MV-4-11 (cell line): ENCODE measurements around the gene B3GAT1.
A peak's percentile ranks its signal among the peaks of the same experiment; 100 is the strongest.
"Not testable (repeated sequence)": the region's sequence is repeated elsewhere in the genome, so short reads cannot be mapped to it uniquely, and the experiment has no call there.

Experiments
- DNase-seq: peaks from one replicate; lab custom pipeline; 2025; lab: John Stamatoyannopoulos, UW

B3GAT1 gene

DNA sequence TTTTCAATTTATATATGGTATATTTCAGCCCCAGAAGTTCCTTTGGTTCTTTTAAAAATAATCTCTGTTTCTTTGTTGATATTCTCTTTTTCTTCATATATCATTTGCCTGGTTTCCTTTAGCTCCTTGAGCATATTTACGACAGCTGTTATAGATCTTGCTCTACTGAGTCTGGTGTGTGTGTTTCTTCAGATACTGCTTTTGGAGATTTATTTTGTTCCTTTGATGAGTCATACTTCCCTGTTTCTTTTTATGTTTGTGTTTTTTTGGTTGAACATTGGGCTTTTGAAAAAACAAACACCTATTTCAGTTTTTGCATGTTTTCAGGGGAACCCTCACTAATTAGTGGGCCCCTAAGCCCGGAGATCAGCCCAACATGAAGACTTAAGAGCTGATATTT, 56.9 kb downstream of the B3GAT1 start:
- DNase-seq, result no peak

DNA sequence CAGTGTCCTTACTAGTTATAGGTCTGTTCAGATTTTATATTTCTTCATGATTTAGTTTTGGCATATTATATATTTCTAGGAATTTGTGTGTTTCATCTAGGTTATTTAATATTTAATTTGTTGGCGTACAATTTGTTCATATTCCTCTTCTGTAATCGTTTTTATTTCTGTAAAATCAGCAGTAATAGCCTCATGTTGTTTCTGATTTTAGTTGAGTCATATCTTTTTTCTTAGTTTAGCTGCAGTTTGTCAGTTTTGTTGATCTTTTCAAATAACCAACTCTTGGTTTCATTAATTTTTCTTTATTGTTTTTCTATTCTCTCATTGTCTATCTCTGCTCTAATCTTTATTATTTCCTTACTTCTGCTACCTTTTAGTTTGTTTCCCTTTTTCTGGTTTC, 59.9 kb downstream of the B3GAT1 start:
- DNase-seq, result no peak

DNA sequence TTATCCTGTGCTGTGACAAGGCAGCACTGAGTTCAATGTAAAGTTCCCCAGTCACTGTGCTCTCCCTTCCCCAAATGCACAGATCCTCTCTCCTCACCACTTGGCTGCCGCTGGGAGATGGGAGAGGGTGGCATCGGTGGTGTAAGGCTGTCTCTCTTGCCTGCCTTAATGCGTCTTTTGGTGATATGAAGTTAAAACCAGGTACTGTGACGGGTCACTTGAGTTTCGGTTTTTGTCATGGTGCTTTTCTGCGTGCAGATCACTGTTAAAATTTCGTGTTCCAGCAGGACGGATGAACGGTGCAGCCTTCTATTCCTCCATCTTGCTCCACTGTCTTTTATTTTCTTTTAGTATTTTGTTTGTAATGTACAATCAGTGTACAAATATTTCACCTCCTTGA, 61.7 kb downstream of the B3GAT1 start:
- no peak for DNase-seq

DNA sequence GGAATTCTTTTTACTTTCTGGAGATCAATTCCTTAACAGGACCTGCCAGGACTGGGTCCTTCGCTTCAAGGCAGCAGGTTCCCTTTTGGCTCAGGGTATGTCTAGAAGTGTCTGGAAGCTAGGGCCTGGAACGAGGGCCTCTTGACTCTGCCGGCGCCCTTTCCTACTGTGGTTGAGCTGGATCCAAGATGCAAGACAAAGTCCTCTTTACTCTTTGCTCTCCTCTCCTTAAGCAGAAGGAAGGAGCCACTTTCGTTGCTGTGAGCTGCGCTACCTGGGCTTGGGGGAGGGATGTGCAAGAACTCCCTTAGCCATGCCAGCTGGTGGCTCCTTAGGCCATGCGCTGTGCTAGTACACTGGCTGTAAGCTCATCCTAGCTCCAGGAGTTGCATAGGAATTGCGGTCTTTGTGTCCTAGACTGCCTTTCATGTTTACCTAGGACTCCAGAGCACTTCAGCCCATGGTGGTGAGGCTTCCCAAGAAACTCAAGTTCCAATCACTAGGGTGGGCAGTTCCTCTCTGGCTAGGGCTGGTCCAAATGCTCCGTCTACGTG, 62.2 kb downstream of the B3GAT1 start:
- DNase-seq, result no peak

DNA sequence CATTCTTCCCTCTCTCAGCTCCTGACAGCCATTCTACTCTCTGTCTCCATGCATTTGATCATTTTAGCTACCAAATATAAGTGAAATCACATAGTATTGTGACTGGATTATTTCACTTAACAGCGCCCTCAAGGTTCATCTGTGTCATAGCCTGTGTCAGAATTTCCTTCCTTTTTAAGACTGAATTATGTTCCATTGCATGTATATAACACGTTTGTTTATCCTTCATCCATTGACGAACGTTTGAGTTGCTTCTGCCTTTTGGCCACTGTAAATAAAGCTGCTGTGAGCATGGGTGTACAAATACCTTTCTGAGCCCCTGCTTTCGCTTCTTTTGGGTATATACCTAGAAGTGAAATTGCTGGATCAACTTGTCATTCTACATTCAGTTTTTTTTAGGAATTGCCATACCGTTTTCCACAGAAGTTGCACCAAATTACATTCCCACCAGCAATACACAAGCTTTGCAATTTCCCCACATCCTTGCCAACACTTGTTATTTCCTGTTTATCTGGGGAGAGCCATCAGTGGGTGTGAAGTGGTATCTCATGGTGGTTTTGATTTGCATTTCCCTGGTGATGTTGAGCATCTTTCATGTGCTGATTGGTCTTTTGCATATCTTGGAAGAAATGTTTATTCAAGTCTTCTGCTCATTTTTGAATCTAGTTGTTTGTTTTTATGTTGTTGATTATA, 62.8 kb downstream of the B3GAT1 start:
- no peak for DNase-seq

DNA sequence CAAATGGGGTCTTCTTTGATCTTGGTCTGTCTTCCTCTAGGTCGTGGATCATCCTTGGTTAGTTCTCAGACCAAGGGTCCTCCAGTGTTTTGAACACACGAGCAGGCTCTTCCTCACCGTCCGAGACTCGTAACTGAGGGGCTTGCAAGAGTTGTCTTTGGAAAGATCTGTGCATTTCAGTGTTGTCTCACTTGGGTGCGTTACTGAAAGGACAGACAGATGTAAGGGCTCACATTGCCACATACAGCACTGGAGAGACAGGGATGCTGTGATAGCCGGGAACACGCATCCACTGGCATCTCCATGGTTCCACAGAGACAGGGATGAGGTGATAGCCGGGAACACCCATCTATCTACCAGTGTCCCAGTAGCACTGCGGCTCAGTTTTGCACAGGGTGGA, 64.6 kb downstream of the B3GAT1 start:
- no peak for DNase-seq

DNA sequence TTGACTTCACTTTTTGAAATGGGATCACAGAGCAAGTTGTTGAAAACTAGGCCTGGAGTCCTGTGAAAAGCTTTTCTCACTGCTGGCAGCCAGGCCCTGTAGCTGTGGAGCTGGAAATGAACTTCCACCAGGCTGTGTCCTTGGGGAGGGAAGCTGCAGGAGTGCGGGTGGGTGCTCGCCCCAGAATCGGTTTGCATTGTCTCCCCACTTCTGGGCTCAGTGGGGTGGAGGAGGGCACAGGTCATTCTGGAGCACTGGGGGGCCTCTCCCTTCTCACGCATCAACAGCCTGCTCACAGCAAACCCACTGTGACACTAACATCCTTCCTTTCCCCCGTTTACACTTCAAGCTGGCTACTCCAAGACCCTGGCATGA, 65.1 kb downstream of the B3GAT1 start:
- DNase-seq, result no peak

DNA sequence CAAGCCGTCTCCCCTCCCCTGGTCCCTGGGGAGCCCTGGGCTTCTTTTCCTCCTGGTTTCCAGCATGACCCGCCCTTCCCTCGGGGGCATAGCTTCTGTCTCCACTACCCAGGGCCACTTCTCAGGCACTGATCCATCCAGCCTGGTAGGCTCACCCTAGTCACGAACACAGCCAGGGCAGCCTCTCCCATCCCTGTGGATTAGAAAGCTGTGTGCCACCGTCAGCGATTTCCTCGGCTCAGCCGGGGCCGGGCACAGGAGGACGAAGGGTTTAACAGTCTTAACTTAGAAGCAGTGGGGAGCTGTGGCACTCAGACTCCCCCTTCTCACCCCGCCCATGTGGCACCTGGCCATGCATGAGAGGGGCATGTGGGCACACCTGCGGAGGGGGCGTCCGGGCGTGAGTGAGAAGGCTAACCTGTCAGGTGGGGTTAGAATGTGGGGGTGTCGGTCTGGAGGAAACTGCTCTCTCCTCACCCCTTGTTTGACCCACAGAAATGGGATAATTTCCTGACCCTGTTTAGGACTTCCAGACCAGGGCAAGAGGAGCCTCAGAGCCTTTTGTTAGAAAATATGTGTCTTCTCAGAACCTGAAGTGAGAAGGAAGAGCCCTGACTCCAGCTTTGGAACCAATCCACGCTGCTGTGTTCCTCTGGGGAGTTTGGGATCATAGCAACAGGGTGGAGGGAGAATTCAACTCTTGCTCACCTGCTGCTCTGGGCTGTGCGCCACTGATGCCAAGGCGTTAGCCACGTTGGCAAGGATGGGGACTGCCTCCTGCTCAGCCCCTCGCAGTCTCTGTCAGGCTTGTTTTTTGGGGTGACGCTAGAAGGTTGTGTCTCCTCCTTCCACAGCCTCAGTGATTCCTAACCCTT, 65.7 kb downstream of the B3GAT1 start:
- DNase-seq, result no peak

DNA sequence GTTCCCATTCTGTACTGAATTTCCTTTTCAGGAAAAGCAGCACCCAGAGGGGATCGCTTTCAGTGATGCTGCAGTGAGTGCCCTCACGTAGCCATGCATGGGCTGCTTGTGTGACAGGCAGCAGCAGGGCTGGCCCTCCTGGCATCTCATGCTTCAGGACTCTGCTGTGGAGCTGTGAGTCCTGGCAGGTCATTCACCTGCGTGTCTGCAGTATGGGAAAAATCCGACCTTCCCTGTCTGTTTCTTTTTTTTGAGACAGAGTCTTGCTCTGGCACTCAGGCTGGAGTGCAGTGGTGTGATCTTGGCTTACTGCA, 66.8 kb downstream of the B3GAT1 start:
- DNase-seq, result no peak

DNA sequence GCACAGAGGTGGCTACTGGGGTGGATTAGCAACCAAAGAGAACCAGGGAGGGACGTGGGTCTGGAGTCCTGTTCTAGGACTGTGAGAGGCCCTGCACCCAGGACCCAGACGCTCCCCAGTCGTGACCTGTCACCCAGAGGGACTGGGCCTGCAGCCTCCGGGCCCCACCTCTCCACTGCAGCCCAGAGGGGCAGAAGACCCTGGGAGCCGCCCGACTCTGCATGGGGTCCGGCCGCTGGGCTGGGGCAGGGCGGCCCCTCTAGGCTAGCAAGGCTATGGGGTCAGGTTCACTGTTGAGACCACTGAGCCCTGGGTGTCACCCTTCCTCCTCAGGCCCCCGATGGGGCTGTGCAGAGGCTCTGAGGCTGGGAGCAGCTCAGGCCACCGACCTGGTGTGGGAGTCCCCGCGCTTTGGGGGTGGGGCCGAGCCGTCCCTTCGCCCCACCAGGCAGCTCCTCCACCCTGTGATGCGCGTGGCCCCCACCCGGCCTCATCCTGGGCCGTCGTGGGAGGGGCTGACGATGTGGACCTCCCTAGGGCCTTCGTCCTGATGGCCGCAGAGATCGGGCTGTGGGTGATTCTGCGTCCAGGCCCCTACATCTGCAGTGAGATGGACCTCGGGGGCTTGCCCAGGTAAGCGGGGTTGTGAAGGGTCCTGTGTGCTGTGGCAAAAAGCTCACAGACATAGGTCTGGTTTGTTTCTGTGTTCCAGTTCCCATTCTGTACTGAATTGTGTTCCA, 67.4 kb downstream of the B3GAT1 start:
- DNase-seq, result not testable (repeated sequence)

DNA sequence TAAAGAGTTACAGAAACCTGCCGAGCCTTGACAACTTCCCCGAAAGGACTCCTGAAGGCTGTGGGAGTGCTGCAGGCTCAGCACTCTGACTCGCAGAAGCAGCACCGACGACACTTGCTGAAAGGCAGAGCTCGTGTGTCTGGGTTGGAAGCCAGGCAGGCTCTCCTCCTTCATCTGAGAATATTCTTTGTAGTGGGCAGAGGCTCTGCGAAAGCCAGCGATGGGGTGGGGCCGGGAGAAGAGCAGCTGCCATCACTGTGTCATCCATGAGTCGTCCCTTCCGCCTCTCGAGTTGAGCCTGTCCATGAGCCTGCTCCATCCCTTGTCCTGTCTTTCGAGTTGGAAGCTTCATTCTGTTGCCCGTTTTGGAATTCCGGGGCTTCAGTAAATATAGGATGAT, 68.4 kb downstream of the B3GAT1 start:
- DNase-seq, result no peak

DNA sequence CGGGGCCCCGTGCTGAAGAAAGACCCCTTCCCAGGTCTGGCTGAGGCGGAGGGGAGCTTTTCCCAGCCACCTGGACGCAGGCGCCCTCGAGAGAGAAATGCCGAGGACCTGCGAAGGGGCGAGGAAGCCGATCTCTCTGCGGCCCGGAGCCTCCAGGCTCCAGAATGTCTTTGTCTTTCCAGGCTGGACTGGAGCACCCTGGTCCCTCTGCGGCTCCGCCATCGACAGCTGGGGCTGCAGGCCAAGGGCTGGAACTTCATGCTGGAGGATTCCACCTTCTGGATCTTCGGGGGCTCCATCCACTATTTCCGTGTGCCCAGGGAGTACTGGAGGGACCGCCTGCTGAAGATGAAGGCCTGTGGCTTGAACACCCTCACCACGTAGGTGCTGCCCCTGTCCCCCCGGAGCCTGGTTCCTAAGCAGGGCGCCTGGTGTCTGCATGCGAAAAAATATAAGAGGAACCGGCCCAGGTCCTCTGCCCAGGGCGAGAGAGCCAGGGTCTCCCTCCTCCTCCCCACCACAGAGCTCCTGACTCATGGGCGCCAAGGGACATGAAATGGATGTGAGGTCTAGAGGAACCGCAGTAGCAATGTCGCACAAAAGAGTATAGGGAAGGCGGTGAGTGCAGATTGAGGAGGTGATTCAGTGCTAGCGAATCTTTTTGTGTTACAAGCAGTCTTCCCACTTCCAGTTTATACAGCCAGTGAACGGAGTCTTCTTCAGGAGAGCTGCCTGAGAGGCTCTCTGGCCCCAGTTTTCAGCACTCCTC, 69.3 kb downstream of the B3GAT1 start:
- DNase-seq, result no peak

DNA sequence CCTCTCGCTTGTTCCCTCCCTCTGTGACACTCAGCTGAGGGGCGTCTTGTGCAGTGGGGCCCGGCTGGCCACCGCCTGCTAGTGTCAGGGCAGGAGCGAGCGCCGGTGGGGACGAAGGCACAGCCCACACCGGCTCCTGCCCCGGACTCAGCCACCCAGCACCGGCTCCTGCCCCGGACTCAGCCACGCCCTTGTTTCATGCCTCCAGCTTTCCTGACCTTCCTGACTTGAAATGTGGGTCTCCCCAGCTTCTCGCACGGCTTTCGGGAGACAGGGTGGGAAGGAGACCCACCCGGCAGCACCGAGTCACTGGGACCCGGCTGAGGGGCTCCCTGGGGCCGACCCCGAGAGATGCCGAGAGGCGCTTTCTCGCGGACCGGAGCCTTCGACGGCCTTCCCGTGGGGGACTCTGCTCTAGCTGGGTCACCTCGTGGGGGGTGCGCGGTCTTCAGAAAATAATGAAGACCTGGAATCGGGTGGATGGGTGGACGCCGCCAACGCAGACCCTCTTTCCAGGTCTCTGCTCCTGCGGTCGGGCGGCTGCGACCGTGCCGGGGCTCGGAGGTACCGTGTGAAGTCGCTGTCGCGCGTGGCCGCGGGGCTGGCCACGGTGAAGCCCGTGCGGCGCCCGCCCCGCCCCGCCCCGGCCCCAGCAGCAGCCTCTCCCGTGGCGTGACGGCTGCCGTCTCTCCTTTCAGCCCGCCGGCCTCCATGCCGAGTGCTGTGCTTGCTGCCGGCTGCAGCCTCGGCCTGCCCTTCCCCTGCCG, 70.1 kb downstream of the B3GAT1 start:
- no peak for DNase-seq

DNA sequence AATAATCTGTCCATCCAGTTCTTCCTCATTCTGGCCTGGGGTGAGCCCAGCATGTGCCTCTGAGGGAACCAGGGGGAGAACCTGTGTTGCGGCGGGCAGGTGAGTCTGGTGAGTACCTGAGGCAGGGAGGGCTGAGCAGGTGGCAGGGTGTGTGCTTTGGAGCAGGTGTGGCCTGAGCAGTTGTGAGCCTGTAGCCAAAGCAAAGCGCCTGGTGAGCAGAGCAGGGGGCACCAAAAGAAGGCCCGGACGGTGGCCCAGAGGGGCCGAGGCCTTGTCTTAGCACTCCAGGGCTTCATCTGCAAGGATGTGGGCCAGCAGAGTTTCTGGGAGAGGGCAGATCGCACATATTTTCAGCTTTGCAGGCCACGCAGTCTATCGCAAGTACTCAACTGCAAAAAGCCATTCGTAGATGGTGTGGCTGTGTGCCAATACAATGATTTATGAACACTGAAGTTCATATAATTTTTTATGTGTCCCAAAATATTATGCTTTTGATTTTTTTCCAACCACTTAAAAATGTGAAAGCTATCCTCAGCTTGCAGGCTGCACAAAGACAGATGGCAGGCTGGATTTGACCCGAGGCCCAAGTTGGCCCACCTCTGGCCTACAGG, 71.6 kb downstream of the B3GAT1 start:
- DNase-seq, result no peak

DNA sequence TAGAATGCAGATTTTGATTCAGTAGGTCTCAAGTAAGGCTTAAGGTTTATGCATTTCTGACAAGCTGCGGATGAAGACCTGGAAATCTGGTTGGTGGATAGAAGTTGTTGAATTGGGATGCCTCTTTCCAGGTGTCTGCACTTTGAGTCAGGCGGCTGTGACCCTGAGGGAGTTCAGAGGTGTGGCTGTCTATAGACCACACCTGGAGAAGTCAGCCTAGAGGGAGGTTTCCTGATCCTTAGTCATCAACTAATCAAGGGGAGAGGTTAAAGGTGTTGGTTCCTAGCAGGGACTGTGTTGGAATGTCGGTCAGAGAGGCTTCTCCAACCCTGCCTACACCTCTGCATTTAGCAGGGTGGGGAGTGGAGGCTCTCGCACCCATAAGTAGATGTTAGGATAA, 72.3 kb downstream of the B3GAT1 start:
- DNase-seq, result no peak

DNA sequence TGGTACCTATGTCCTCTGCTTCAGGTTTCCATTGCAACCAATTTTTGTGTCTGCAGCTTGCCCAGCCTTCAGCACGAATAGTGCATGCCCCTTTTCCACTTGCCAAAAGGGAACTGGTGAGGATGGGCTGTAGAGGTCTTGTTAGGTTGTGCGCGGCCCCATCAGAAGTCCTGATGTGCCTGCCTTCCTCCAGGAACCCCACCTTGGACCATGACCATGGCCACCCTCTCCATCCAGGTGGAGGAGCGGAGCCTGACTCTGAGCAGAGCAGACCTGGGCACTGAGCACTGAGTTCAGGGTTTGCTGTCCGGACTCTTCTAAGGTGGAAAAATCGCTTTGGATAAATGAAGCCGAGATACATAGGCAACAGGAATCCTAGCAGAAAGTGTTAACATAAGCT, 73.4 kb downstream of the B3GAT1 start:
- no peak for DNase-seq

DNA sequence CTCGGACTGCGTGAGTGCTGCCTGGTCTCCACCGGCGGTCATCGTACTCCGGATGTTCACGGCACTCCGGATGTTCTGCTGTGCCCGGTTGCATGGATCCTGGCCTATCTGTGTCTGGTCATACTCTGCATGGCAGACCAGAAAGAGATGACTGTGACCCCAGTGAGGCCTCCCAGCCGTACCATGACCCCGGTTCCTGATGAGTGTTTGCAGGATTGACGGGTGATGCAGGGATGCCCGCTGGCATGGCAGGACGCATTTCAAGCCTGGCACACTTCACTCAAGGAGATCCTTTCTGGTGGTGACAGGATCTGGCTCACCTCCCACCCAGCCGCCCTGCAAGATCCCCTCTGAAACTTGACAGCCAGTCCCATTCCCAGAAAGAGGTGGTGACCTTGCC, 74.0 kb downstream of the B3GAT1 start:
- DNase-seq, result no peak

DNA sequence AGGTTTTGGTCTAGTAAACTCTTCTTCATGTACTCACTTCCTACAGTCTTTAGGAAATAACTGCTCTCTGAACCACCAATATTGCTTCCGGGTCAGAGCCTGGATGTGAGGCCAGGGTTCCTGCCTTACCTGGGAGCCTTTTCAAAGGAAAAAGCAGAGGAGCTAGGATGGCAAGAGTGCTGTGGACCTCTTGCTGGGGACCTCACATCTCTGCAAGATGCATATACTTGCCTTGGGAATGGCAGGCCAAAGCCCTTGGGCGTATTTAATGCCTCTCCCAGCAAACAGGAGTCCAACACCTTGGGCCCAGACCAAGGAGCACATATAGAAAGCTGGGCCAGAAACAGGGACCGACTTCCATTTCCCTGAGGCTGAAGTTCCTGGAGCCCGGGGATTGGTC, 75.0 kb downstream of the B3GAT1 start:
- no peak for DNase-seq

DNA sequence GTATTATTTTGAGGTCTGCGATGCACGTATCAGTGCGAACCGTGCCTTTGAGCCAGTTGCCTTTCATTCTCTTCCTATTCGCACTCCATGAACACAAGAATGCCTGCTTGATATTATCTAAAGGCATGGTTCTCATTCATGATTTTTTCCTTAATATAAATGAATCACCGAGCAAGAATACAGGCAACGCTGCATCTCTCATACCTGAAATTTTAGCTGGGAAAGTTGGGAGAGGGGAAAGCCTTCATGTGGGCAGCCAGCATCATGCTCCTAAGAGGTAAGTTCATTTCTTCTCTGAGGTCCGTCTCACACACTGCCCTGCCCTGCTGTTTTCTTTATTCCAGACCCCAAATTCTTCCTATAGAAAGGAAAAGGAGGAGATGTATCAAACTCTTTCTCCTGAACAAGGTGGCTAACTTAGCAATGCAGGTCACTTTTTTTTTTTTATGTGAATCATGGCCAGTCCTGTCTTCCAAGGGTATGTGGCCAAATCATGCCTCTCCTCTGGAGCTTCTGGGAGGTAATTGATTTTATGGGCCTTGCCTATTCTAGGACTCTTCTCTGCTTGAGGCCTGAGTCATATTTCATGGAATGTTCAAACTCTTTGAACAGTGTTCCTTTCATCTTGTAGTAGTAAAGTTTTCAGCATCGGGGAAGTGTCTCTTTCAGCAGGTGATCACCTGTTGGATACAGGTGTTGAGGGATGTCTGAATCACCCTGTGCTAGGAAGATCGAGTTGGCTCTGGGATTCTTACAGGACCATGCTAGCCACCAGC, 77.1 kb downstream of the B3GAT1 start:
- no peak for DNase-seq

DNA sequence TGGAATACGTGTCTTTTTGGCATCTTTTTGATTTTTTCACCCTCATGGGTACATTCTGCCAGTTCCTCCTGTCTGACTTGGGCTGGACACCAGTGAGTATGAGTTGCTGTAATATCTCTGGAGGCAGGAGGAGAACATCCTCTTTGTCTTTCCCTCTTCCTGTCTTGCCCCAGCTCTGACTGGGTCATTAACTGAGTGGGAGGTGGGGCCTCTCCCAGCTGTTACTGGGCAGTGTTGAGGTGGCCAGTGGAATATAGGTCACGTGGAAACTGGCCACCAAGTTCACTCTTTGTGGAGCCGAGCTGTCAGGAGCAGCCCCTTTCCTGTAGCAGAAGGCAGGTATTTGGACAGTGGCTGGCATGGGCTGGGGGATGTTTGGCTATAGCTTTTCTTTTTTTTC, 78.1 kb downstream of the B3GAT1 start:
- peak; percentile 7 for DNase-seq
